T-helper 2 cell treated with Interferon-gamma antibody and Interleukin-4, amounts not matched to agents 5 μg/mL and 100 μg/mL, for 36 hours (primary cell): ENCODE results near the gene INHBE.

Source experiments
- DNase-seq: peaks from one replicate; pipeline ENCODE4 v3.0.0; 2021; ENCODE audit warnings: low spot score
- H3K27ac Mint-ChIP-seq: one replicate; pipeline ENCODE4 v1.8.0; 2021; ENCODE audit warnings: mild to moderate bottlenecking, mixed read lengths
- H3K27me3 Mint-ChIP-seq: one replicate; pipeline ENCODE4 v1.8.0; 2021; ENCODE audit warnings: low read depth, mixed read lengths
- H3K36me3 Mint-ChIP-seq: one replicate; pipeline ENCODE4 v1.8.0; 2021; ENCODE audit warnings: low read depth, mixed read lengths
- H3K4me1 Mint-ChIP-seq: one replicate; pipeline ENCODE4 v1.8.0; 2021; ENCODE audit warnings: low read depth, mixed read lengths
- H3K4me3 Mint-ChIP-seq: one replicate; pipeline ENCODE4 v1.8.0; 2022; ENCODE audit warnings: mild to moderate bottlenecking, moderate library complexity, mixed read lengths
- H3K9me3 Mint-ChIP-seq: one replicate; pipeline ENCODE4 v1.8.0; 2021; ENCODE audit warnings: mixed read lengths

Gene INHBE

DNA sequence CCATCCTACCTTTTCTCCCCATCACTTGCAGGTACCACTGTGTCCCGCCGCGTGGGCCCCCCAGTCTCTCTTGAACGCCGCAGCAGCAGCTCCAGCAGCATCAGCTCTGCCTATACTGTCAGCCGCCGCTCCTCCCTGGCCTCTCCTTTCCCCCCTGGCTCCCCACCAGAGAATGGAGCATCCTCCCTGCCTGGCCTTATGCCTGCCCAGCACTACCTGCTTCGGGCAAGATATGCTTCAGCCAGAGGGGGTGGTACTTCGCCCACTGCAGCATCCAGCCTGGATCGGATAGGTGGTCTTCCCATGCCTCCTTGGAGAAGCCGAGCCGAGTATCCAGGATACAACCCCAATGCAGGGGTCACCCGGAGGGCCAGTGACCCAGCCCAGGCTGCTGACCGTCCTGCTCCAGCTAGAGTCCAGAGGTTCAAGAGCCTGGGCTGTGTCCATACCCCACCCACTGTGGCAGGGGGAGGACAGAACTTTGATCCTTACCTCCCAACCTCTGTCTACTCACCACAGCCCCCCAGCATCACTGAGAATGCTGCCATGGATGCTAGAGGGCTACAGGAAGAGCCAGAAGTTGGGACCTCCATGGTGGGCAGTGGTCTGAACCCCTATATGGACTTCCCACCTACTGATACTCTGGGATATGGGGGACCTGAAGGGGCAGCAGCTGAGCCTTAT, 15.3 kb downstream of the INHBE start:
- Mint-ChIP-seq H3K27ac (no peak overlapping the region), H3K4me3 (no peak overlapping the region), H3K27me3 (no peaks in the 10 kb centered on the region), H3K4me1 (peaks cover 24% of the 10 kb centered on the region), H3K9me3 (no peaks in the 10 kb centered on the region), H3K36me3 (peaks cover 56% of the 10 kb centered on the region)
- no peak for DNase-seq

DNA sequence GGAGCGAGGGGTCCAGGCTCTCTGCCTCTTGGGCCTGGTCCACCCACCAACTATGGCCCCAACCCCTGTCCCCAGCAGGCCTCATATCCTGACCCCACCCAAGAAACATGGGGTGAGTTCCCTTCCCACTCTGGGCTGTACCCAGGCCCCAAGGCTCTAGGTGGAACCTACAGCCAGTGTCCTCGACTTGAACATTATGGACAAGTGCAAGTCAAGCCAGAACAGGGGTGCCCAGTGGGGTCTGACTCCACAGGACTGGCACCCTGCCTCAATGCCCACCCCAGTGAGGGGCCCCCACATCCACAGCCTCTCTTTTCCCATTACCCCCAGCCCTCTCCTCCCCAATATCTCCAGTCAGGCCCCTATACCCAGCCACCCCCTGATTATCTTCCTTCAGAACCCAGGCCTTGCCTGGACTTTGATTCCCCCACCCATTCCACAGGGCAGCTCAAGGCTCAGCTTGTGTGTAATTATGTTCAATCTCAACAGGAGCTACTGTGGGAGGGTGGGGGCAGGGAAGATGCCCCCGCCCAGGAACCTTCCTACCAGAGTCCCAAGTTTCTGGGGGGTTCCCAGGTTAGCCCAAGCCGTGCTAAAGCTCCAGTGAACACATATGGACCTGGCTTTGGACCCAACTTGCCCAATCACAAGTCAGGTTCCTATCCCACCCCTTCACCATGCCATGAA, 16.0 kb downstream of the INHBE start:
- DNase-seq = no peak
- peaks cover 54% of the 10 kb centered on the region for H3K36me3 Mint-ChIP-seq
- no peak overlapping the region for H3K27ac Mint-ChIP-seq
- peaks cover 22% of the 10 kb centered on the region for H3K4me1 Mint-ChIP-seq
- no peaks in the 10 kb centered on the region for H3K27me3 Mint-ChIP-seq
- no peaks in the 10 kb centered on the region for H3K9me3 Mint-ChIP-seq
- no peak overlapping the region for H3K4me3 Mint-ChIP-seq

DNA sequence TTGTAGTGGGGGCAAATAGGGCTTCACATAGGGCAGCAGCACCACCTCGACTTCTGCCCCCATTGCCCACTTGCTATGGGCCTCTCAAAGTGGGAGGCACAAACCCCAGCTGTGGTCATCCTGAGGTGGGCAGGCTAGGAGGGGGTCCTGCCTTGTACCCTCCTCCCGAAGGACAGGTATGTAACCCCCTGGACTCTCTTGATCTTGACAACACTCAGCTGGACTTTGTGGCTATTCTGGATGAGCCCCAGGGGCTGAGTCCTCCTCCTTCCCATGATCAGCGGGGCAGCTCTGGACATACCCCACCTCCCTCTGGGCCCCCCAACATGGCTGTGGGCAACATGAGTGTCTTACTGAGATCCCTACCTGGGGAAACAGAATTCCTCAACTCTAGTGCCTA, 16.6 kb downstream of the INHBE start:
- DNase-seq = no peak
- Mint-ChIP-seq H3K4me1 (peaks cover 28% of the 10 kb centered on the region), H3K9me3 (no peaks in the 10 kb centered on the region), H3K27me3 (no peaks in the 10 kb centered on the region), H3K36me3 (peaks cover 59% of the 10 kb centered on the region), H3K4me3 (no peak overlapping the region), H3K27ac (no peak overlapping the region)

DNA sequence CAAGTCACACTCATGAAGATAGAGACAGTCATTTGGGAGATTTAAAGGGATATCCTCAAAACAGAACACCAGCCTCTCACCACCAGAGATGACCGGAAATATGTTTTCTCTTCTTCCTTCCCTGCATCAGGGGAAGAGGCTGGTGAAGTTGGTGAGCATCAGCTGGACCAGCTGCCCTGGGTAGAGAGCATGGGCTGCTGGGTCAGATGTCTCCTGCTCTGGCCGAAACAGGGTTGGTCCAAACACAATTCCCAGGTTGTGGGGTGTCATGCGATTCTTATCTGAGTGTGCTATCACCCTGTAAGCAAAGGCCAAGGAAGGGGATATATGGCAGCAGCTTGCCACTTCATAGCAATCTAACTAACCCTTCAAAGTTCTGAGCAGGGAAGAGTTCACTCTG, 17.3 kb downstream of the INHBE start:
- Mint-ChIP-seq H3K27ac (no peak overlapping the region), H3K36me3 (peaks cover 64% of the 10 kb centered on the region), H3K9me3 (no peaks in the 10 kb centered on the region), H3K27me3 (no peaks in the 10 kb centered on the region), H3K4me1 (peaks cover 31% of the 10 kb centered on the region), H3K4me3 (no peak overlapping the region)
- DNase-seq = no peak

DNA sequence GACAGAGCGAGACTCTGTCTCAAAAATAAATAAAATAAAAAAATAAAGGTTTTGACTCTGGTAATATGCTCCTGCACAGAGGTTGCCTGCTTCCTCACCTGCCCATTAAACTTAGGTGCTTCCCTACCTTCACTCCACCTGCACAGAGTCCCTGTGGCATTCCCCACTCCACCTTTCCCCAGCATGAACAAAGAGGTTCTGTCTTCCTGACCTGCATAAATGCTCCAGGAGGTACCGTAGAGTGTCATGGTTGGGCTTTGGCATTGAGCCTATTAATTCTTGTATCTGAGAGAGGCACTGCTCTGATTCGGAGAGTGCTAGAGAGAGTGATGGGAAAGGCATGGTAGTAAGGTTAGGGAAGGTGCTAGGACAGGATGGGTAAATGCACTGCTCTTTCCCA, 18.3 kb downstream of the INHBE start:
- DNase-seq = no peak
- Mint-ChIP-seq H3K4me3 (no peak overlapping the region), H3K36me3 (peaks cover 61% of the 10 kb centered on the region), H3K4me1 (peaks cover 39% of the 10 kb centered on the region), H3K9me3 (no peaks in the 10 kb centered on the region), H3K27ac (no peak overlapping the region), H3K27me3 (no peaks in the 10 kb centered on the region)

DNA sequence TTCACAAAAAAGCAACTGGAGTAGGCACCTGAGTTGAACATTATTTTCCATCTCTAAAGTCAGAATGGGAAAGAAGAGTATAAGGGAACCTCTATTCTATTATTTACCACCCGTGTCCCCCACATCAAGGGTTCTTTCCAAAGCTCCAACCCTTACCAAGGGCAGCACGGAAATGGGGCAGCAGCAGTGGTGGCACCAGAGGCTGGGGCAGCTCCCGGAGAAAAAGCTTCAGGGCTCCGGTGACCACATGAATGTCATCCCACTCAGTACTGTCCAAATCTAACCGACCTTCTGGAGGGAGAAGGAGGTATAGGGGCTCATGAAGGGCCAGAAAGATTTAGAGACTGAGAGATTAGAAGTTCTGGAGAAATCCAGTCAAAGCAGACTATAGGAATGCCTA, 18.8 kb downstream of the INHBE start:
- no peak for DNase-seq
- Mint-ChIP-seq H3K27ac (peak overlapping the region; percentile 64), H3K27me3 (no peaks in the 10 kb centered on the region), H3K4me1 (peaks cover 44% of the 10 kb centered on the region), H3K36me3 (peaks cover 64% of the 10 kb centered on the region), H3K4me3 (peak overlapping the region; percentile 72), H3K9me3 (no peaks in the 10 kb centered on the region)

DNA sequence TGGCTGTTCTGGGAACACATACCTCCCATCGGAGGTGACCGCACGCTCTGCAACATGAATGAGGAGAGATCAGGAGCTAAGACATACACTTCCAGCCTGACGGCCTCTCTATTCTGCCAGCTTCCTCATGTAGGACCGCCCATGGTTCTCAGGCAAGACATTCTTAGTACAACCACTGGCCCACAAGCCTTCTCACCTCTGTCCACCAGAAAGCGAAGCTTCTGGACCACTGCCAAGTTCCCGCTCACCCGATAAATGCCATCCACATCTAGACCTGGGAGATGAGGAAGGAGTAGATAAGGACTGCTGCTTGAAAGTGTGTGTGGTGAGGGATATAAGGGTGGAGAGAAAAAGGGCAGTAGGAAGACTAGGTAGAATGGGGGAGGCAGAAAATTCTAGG, 19.3 kb downstream of the INHBE start:
- Mint-ChIP-seq H3K4me3 (peak overlapping the region; percentile 72), H3K9me3 (no peaks in the 10 kb centered on the region), H3K36me3 (peaks cover 59% of the 10 kb centered on the region), H3K27ac (peak overlapping the region; percentile 64), H3K27me3 (no peaks in the 10 kb centered on the region), H3K4me1 (peaks cover 50% of the 10 kb centered on the region)
- no peak for DNase-seq

DNA sequence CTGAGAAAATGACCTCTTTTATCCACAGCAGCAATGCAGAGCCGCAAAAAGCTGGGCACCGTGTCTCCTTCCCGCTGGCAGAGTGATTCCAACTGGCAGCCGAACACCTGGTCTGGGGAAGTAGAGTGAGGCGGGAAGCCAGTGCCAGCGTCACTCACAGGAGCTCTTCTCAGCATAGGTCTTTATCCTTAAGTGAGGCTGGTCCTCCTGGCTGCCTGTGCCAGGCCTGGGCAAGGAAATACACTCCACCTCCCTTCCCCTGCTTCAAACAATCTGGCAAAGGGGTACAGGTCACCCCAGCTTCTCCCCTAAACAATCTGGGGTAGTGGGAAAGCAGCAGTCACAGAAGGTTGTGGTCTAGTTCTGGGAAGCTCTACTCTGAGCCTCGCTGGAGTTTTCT, 19.8 kb downstream of the INHBE start:
- Mint-ChIP-seq H3K27ac (peak overlapping the region; percentile 64), H3K36me3 (peaks cover 55% of the 10 kb centered on the region), H3K4me1 (peaks cover 54% of the 10 kb centered on the region), H3K9me3 (no peaks in the 10 kb centered on the region), H3K27me3 (no peaks in the 10 kb centered on the region), H3K4me3 (peak overlapping the region; percentile 72)
- no peak for DNase-seq

DNA sequence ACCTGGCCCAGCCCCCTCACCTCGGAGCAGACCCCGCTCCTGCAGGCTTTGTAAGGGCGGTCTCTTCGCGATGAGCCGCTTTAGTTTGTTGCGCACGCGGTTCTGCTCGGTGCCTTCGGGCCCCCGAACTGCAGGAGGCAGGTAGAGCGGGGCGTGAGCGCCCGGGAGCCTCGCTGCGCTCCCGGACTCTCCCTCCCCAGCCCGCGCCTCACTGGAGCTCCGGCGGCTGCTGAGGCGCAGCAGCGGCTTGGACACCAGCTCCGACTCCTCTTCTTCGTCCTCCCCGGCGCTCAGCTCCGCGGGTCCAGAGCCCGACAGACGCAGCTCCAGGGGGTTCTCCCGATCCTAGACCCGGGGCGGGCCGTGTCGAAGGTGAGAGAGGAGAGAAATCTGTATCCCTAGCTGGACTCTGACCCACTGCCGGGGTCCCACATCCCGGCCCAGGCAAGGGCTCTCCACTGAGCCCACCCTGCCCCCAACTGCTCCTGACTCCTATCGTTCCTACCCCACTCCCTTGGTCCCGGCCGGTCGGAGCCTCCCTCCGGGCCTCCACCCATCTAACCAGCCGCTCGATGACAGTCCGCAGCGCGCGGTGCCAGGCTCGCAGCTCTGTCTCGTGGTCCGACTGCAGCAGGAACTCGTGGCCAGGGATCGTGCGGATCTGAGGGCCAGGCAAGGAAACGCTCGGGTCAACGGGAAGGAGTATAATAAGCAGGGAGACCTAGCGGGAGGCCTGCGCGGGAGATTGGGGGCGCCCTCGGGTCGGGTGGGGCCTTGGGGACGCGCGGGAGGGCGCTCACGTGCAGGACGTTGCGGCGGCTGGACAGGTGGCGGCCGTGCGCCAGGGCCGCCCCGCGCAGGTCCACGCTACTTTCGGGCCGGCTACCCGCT, 20.4 kb downstream of the INHBE start:
- Mint-ChIP-seq H3K27me3 (no peaks in the 10 kb centered on the region), H3K36me3 (peaks cover 55% of the 10 kb centered on the region), H3K4me3 (peak overlapping the region; percentile 96), H3K4me1 (peaks cover 58% of the 10 kb centered on the region), H3K9me3 (no peaks in the 10 kb centered on the region), H3K27ac (peak overlapping the region; percentile 46)
- DNase-seq = no peak

DNA sequence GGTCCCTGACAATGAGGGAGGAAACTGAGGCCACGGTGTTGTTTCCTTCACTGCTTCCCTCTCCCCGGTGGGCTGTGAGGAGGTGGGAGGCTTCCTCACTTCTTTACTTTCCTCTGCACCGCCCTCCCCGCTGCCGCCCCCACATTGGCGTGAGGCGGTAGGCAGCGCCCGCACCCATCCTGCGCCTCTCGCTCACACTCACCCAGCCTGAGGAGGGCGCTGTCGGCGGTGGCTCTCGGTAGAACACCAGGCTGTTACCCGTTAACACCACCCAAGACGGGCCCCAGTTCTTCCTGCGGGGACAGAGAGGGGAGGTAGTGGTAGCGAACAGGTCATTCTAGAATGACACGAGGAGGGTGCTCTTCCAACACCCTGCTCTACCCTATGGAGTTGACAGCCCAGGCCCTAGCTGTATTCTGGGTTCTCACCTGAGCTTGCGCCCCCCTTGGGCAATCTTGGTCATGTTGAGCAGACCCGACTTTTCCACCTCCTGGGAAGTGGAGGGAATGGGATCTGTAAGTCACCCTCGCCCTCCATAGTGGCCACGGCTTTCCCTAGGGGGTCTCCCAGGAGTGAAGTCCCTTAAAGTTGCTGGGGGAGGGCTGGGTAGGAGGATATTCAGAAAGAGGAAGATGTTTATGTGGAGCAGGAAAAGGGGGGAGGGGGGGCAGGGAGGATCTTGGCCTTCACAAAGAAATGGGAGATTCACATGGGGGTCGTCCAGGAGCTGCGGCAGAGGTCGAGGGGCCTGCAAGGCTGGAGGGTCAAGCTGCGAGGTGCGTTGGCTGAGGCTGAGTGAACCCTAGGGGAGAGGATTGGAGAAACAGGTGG, 21.3 kb downstream of the INHBE start:
- Mint-ChIP-seq H3K27me3 (no peaks in the 10 kb centered on the region), H3K9me3 (no peaks in the 10 kb centered on the region), H3K4me1 (peaks cover 64% of the 10 kb centered on the region), H3K36me3 (peaks cover 51% of the 10 kb centered on the region), H3K27ac (peak overlapping the region; percentile 99), H3K4me3 (peak overlapping the region; percentile 96)
- peak; percentile 81 for DNase-seq

DNA sequence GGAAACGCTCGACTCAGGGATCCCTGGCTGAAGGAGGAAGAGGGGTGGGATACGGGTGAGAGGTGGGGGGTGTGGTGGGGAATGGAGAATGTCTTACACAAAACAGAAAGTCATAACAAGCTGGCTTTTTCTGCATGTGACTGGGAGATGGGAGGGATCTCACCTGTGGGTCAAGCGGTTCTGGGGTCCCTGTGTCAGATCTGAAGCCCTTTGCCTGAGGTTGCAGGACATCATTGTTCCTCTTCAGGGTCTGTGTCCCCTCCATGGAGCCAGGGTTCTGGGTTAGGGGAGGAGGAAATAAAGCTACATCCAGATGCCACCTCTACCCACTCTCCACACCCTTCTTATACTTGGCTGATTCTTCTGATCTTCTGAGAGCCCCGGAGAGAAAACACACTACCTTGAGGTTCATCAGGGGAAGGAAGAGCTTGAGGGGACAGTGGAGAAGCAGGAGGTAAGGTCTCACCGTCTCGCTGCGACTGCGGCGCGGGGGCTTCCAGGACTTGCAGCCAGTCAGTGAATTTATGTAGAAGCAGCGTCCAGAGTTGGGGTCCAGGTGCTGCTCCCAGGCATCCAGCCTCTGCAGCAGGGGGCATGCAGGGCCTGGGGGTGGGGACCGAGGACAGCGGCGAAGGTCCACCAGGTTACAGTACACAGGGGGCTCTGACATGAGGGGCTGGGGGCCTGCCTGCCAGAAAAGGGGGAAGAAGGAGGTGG, 22.0 kb downstream of the INHBE start:
- Mint-ChIP-seq H3K9me3 (no peaks in the 10 kb centered on the region), H3K27ac (peak overlapping the region; percentile 99), H3K27me3 (no peaks in the 10 kb centered on the region), H3K4me3 (peak overlapping the region; percentile 96), H3K4me1 (peaks cover 64% of the 10 kb centered on the region), H3K36me3 (peaks cover 46% of the 10 kb centered on the region)
- DNase-seq = no peak

DNA sequence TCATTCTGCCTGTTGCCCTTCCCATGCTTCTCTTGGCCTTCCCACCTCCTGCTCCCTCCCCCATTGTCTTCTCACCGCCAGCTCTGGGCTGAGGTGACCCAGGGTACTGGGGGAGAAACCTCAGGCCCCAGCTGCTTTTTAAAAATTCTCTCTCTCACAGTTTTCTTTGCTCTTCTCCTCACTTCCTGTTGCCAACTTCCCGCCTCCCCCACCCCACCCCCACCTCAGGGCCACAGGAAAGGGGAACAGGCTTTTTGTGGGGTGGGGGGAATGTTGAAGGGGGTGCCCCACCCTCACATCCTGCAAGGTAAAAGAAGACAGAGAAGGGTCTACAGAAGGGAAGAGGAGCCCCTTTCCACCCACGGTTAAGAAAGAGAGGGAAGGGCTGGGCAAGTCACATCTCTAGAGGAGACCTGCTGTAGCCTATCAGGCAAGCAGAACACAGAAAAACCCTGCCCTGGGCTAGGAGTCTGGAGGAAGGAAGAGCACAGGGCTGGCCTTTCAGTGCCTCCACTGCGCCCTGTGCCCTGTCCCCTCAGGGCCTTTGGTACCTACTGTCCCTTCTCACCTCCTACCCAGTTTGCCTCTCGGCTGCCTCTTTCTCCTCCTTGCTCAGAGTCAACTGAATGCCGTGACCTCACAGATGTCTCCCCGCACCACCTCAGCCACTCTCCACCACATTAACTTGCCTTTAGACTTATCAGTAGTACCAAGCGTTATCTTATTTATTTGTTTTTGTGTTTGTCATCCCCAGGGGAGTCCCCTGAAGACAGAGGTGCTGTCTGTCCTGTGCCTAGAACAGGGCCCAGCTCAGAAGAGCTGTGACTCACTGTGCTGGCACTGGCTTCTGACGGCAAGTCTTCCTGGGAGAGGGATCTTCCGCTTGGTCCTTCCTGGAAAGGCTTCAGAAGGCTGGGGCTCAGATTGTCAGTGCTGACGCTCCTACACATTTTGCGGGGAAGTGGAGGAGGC, 22.9 kb downstream of the INHBE start:
- DNase-seq = peak; percentile 62
- H3K9me3 Mint-ChIP-seq = no peaks in the 10 kb centered on the region
- peak overlapping the region; percentile 99 for H3K27ac Mint-ChIP-seq
- H3K4me1 Mint-ChIP-seq = peaks cover 60% of the 10 kb centered on the region
- peaks cover 39% of the 10 kb centered on the region for H3K36me3 Mint-ChIP-seq
- peak overlapping the region; percentile 96 for H3K4me3 Mint-ChIP-seq
- H3K27me3 Mint-ChIP-seq = no peaks in the 10 kb centered on the region
